GM18520 (cell line): ENCODE measurements around the gene OXER1.

Experiments used
- ATAC-seq: cut with Tn5 transposase; IDR thresholded peaks from one replicate; pipeline ENCODE4 v1.9.1; 2021; ENCODE audit not compliant: unreplicated experiment

Gene OXER1, protein sequence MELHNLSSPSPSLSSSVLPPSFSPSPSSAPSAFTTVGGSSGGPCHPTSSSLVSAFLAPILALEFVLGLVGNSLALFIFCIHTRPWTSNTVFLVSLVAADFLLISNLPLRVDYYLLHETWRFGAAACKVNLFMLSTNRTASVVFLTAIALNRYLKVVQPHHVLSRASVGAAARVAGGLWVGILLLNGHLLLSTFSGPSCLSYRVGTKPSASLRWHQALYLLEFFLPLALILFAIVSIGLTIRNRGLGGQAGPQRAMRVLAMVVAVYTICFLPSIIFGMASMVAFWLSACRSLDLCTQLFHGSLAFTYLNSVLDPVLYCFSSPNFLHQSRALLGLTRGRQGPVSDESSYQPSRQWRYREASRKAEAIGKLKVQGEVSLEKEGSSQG

DNA sequence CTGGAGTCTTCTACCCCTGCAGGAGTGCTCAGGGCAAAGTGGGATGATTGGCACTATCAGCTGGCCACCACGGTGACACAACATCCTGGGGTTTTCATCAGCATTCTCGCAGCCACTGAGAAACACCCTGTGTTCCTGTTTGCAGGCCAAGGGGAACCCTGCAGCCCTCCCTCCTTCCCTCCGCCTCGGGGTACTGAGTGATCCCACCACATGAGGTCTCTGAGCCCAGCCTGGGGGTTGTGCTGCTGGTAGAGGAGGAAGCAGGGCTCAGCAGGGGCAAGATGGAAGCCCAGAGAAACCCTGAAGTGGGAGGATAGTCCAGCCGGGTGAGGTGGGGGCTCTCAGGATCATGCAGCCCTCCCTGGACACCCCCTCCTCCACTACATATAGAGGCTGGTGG, at the start of gene OXER1:
Gene OXER1, minus strand, starts transcription at position 40 of the 400 bp plus-strand sequence. CDS start 73 bp downstream, outside the sequence.
- ATAC-seq = no peak

DNA sequence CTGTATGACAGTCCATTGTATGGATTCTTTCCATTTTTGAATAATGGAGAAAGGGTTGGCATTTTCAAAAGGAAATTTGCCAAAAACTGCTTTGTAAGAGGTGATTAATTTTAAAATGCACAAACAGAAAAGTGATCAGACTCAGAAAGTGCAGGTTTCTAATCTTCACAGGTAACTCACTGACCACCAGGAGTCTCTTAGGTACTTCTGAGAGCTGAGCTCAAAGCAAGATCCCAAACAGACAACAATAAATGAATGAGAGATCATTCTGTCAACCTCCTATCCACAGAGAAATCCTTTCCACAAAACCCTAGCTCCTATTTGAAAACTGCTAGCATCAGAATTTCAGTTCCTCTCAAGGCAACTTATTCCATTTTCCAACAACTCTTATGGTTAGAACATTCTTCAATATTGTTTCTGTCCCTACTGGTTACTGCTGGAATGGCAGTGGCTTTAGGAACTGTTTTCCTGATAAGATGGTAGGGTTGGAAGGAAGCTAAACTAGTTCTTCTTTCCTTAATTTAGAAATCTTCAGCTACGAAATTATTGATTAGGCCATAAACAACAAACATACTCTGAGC, 49.1 kb upstream of the OXER1 start:
- ATAC-seq = no peak

DNA sequence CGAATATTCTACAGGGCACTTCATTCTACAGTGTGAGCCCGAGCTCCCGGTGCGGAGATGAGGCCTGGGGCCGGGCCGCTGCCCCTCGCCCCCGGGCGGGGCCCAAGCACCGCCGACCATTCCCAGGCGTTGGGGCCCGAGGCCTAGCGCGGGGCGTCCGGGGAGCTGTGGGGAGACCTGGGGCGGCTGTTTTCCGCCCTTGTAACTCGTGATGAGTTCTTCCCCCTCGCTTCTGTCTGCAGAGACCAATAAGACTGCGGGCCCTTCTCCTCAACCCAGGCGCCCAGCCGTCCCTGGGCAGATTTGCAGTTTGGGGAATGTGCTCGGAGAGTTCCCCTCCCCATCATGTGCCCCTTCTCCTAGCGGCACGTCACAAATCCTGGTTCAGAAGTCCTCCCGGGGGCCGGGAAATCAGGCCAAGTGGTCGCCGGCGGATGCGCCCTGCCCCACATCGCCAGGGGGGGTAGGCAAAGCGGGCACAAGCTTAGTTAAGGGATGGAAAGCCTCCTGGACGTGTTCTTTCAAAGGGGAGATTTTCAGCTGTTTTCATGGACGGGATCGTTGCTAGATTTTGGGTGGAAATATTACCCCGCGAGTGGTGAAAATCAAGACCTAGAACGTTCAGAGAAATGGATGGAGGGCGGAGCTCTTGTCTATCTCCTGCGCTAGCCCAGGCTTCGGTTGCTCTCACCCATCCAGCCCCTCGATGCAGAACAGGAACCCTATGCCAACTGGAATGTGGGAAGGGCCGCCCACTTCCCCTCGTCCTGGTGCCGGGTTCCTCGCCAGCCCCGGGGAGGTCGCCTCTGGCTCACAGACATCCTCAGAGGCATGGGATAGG, 47.3 kb upstream of the OXER1 start:
- ATAC-seq = no peak

DNA sequence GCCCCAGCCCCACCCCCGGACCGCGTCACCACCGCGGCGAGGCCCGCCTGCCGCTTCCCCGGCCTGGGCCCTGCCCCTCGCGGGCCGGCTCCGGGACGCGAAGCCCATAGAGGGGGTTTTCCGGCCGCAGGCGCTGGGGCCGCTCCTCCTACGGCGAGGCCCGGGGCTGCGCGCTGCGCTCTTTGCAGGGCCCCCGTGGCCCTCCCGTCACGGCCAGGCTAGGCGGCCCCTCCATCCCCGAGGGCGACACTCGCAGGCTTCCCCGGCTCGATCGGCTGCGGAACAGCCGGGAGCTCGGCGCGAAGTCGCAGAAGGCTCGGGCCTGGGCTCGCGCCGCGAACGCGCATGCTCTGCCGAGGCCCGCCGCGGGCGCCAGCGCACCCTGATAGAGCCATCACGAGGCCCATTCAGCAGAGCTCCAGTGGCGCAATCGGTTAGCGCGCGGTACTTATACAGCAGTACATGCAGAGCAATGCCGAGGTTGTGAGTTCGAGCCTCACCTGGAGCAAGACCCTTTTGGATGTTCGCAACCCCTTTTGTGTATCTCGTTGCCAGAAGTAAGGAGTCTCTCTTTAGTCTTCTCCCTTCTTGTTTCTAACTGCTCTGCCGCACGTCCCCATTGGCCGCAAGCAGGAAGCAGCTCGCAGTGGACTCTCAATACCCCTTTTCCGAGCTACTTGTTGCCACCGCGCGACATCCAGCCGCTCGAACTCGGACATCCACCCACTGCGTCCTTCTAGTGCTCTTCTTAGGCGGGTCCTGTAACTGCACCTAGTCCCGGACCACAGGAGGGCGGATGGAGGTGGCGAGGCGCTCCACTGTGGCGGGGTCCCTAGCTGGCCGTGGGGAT, 46.4 kb upstream of the OXER1 start:
- peak; percentile 68 for ATAC-seq

DNA sequence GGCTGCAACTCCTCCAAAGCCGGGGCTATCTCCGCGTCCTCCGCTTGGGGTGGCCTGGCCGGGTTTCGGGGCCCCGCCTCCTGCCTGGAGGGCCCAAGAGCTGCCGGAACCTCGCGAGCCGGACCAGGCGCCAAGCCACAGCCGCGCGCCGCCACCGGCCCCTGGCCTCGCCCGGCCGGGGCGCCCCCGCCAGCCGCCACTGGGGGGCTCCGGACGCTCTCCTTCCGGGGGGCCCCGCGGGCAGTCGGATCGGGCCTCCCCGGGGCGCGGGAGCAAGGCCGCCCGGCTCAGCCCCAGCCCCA, 45.8 kb upstream of the OXER1 start:
- peak; percentile 34 for ATAC-seq

DNA sequence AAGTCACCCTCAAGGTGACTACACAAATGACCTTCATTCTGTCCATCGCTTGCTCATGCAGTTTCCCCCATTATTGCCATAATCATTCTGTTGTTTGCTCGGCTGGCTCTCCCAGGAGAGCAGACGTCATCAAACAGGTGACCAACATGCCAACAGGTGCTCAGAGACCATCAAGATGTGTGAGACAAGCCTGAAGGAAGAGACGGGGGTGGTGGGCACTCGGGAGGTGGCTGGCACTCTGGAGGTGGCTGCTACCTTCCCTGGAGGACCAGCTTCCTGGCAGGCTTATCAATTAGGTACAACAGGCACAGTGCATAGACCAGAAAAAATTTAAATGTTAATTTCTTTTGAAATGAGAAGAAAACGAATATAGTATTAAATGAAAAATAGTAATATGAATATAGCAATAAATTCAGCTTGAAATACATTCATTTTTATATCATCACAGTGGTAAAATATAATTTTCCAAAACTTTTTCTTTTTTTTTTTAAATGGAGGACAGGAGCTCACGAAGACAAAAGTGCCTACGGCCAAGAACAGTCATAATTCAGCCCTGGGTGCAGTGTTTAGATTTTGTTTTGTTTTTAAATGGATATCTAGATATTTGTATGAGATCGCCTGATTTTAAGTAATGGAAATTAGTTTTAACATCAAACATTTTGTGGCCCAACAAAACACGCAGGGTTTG, 45.3 kb upstream of the OXER1 start:
- no peak for ATAC-seq

DNA sequence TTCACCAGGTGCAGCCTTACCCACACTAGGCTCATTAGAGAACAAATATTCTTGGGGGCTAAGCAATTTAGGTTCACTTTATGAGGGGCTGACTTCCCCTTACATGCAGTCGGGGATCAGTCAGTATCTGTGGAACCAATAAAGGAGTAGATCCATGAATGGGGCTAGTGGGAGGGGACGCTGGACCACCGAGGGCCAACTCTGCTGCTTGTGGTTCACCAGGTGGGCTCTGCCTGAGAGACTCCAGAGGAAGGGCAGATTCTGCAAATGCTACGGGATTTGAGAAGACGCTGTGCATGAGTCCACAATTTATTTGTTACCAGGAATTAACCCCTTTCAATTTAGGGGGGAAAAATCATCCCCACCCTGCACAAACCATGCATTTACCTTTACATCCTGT, 44.4 kb upstream of the OXER1 start:
- no peak for ATAC-seq

DNA sequence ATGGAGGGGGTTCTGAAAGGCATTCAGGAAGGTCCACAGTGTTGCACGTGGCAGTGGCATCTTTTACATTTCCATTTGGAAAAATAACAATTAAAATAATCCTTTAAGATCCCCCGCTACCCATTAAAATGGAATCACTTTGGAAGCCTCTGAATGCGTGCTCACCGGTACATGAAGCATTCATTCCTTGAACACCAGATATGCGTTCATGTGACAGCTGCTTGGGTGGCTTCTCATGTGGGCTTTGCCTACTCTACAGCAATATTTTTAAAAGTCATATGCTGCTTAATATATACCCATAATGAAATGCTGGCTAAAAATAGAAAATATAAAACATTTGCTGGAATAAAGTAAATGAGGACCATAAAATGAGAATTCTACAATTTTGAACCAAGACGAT, 42.9 kb upstream of the OXER1 start:
- ATAC-seq = no peak

DNA sequence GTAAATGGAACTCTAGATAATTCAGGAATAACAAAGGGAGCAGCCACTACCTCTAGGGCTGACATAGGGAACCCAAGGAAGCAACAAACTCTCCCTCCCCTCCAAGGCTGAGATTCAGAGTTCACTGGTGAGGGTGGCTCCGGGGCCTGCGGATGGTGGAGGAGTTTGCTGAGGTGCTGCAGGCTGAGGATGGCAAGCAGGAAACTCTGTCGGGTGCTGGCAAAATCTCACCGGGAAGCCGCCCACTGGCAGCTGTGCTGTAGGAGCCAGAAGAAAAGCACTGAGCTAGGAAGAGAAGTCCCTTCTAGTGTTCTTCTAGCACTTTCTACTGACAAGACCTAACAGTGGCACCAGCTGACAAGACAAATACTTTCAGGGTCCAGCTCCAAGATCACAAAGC, 41.0 kb upstream of the OXER1 start:
- no peak for ATAC-seq

DNA sequence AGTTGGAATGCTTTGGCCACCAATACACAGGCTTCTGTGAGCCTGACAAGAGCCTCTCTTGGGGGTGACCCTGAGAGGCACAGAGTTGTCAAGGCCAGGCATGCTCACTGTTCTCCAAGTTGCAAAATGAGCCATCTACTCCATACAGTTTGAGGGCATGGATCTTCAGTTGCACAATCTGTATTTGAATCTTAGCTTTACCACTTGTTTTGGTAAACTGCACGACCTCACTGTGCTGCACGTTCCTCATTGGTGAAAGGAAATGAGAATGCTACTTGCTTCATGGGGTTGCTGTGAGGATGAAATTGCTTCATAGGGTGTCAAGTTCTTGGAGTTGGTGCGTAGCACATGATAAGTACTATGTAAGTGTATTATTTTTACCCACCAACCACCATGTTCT, 40.4 kb upstream of the OXER1 start:
- no peak for ATAC-seq

DNA sequence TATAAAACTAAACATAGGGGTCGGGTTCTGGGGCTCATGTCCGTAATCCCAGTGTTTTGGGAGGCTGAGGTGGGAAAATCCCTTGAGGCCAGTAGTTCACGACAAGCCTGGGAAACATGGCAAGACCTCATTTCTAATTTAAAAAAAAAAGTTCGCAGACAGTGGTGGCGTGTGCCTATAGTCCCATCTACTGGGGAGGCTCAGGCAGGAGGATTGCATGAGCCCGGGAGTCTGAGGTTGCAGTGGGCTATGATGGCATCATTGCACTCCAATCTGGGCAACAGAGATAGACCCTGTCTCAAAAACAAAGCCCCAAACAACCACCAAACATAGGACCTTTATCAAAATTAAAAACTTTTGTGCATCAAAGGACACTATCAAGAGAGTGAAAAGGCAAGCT, 38.2 kb upstream of the OXER1 start:
- no peak for ATAC-seq

DNA sequence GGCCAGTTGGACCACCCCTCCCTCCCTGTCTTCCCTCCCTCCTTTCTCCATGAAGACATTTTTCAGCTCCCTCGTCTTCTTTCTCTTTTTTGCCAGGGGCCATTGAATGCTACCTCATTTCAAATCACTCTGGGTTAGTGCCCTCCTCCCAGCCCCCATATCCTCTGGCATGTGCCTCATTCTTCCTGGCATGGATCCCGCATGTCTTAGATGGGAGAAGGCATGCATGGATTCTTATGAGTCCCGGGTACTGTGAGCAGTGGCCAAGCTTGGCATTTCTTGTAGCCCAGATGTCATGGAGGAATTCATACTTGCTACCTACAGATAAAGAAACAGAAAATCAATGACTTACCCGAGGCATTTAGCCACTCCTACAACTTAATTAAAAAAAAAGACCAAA, 37.4 kb upstream of the OXER1 start:
- ATAC-seq = no peak

DNA sequence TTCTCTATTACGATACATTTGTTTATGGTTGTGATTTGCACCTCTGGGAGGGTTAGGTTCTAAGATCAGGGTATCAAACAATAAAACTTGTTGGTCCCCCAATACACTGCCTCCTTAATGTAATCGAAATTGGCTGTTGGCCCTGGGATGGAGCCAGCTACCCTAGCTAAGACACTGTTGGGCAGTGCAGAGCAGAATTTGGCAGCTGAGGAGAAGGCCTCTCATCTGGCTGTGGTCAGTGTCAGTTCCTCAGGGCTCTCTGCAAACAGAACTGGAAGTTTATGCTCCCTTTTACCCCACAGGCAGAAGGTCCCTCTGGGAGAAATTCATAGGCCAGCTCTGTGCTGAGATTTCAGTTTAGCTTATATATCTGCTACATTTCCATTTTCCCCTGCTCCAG, 37.0 kb upstream of the OXER1 start:
- ATAC-seq = no peak

DNA sequence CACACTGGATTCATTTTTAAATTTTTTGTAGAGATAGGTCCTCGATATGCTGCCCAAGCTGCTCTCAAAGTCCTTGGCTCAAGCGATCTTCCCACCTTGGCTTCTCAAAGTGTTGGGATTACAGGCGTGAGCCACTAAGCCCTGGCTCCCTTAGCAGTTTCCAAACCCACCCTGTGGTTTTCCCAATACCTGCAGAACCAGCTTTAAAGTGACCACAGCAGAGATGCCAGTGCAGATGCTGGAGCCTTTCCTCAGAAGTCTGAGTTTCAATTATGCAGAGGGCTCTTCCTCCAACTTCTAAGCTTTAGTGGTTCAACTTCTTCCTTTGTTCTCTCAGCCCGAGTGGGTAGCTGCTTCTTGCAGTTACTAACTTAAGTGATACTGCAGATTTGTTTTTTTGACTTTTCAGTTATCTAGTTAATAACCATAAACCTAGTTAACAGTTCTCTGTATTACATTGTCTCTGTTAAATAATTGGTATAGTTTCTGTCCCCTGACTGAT, 36.6 kb upstream of the OXER1 start:
- ATAC-seq = no peak

DNA sequence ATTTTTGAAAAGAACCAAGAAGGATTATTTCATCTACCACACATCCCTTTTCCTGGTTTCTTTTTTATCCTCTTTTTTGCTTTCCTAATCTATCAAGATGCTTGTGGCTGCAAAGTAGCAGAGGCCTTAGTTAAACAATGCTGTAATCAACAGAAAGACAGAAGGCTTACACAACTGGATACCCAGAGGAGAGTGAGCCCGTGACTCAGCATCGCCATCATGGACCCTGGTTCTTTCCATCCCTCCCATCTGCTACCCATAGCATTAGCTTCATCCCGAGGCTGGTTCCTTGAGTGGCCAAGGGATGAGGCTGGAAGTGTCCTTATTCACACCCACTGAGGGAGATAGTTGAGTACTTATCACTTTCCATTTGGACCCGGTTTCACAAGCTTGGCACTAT, 35.9 kb upstream of the OXER1 start:
- no peak for ATAC-seq

DNA sequence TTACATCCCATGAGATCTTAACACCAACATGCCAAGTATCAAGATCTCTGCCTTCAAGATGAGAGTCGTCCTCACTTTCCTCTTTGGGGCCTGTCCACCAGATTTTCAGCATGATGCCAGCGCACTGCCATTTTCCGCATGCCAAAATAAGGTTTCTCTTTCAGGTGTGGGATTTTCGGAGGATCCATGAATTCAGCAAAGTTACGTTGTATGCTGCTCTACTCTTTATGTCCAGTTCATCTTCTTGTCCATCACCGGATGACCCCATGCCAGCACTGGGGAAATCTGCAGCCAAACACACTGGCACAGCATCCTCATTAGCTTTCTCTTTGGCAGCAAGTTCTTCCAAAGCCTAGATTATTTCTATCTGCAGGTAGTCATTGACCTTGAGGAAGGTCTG, 33.3 kb upstream of the OXER1 start:
- no peak for ATAC-seq

DNA sequence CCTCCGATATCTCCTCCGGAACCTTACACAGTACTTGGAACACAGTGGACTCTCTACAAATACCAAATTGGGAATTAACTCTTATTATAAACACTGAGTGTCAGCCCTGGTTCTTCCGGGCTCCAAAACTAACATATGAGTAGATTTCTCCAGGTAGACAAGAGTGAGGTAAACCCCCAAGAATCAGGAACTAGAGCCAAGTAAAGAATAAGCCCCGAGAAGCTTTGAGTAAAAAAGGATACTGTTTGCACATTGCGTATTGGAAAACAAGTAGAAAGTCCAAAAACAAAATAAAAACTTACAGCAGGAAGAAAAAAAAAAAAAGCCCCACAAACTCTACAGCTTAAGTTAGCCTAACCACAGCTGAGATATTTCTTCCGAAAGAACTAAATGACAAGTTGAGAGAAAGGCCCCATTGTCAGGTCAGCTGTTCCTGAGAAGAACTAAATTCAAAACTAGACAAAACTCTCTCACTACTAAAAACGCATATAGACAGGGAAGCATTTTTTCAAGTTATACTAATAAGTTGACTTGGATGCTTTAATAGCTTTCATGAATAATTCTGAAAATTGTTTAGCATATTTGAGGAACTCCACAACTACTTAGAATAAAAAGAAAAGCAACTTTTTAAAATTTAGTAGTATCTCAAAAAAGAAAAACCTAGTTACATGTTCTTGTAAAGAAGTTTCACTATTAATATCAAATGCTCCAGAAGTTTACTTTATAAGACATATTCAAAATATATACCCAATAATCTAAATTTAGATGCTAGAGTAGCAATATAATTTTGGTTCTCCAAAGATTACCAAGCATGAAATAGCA, 32.7 kb upstream of the OXER1 start:
- ATAC-seq = peak; percentile 47

DNA sequence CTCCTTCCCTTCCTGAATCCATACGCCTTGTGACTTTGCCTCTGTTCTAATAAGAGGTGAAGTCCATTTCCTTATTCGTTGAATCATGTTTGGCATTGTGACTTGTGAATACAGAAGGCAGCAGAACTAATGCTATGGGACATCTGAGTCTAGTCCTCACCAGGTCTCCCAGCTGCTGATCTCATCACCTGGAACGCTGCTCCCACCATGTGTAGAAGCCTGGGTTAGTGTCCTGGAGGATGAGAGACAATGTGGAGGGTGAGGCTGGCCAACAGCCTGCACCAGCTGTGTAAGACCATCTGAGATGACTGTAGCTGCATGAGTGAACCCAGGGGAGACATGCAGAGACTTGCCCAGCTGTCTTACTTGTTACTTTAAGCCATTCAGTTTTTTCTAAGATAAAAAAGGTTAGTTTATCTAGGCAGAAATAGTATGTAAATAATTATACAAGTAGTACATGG, 31.9 kb upstream of the OXER1 start:
- peak; percentile 43 for ATAC-seq

DNA sequence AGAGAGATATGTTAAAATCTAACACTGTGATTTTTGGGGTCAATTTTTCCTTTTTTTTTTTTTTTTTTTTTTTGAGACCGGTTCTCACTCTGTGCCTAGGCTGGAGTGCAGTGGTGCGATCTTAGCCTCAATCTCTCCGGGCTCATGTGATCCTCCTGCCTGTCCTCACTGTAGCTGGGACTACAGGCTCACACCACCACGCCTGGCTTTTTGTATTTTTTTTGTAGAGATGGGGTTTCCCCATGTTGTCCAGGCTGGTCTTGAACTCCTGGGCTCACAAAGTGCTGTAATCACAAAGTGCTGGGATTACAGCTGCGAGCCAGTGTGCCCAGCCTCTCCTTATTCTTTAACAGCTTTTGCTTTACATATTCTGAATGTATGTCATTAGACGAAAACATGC, 31.3 kb upstream of the OXER1 start:
- ATAC-seq = no peak
